HG03280 (cell line): Measurements from ENCODE around the gene RTP1.
"Not testable (repeated sequence)": the region's sequence is repeated elsewhere in the genome, so short reads cannot be mapped to it uniquely, and the experiment has no call there.

ENCODE experiments used
- ATAC-seq: cut with Tn5 transposase; IDR thresholded peaks from one replicate; pipeline ENCODE4 v1.9.1; 2021; ENCODE audit warnings: mild to moderate bottlenecking, moderate library complexity; ENCODE audit not compliant: unreplicated experiment

RTP1 gene

GRCh38 chr3:187196573-187197334 lies 532 bp upstream of the RTP1 start:
- no peak for ATAC-seq

- ATAC-seq = no peak
Observed at GRCh38 chr3:187198490-187198889, 1.2 kb downstream of the RTP1 start.

- ATAC-seq = not testable (repeated sequence)
Observed at GRCh38 chr3:187199463-187200050, 2.3 kb downstream of the RTP1 start.

- ATAC-seq = no peak
Observed at GRCh38 chr3:187205683-187206082, 8.4 kb downstream of the RTP1 start.

- no peak for ATAC-seq
Observed at GRCh38 chr3:187207062-187207461, 9.8 kb downstream of the RTP1 start.

GRCh38 chr3:187207624-187208023 lies 10.3 kb downstream of the RTP1 start:
- ATAC-seq = no peak

- ATAC-seq = no peak
Observed at GRCh38 chr3:187208159-187208558, 10.9 kb downstream of the RTP1 start.

- no peak for ATAC-seq
Observed at GRCh38 chr3:187209491-187209890, 12.2 kb downstream of the RTP1 start.

GRCh38 chr3:187210091-187210490 lies 12.8 kb downstream of the RTP1 start:
- ATAC-seq = no peak

- ATAC-seq = no peak
Observed at GRCh38 chr3:187210545-187211327, 13.4 kb downstream of the RTP1 start.

GRCh38 chr3:187211532-187212195 lies 14.4 kb downstream of the RTP1 start:
- no peak for ATAC-seq

GRCh38 chr3:187212196-187212545 lies 14.9 kb downstream of the RTP1 start:
- ATAC-seq = no peak

GRCh38 chr3:187212705-187213104 lies 15.4 kb downstream of the RTP1 start:
- no peak for ATAC-seq

GRCh38 chr3:187213616-187214015 lies 16.3 kb downstream of the RTP1 start:
- no peak for ATAC-seq

GRCh38 chr3:187215460-187215859 lies 18.2 kb downstream of the RTP1 start:
- no peak for ATAC-seq

- no peak for ATAC-seq
Observed at GRCh38 chr3:187222801-187223200, 25.5 kb downstream of the RTP1 start.

- no peak for ATAC-seq
Observed at GRCh38 chr3:187223799-187224198, 26.5 kb downstream of the RTP1 start.

GRCh38 chr3:187227658-187228258 lies 30.5 kb downstream of the RTP1 start:
- no peak for ATAC-seq

GRCh38 chr3:187228740-187229139 lies 31.5 kb downstream of the RTP1 start:
- no peak for ATAC-seq

- ATAC-seq = no peak
Observed at GRCh38 chr3:187230011-187230410, 32.7 kb downstream of the RTP1 start.

- ATAC-seq = no peak
Observed at GRCh38 chr3:187236962-187237361, 39.7 kb downstream of the RTP1 start.
